GM12874 (cell line): ENCODE results near the gene HS2ST1.

Source experiments
- CTCF ChIP-seq: IDR thresholded peaks from 2 replicates; pipeline ENCODE4 v1.5.1; 2011; ENCODE audit warnings: low read depth, mild to moderate bottlenecking, control low read depth, low read length, moderate library complexity; ENCODE audit not compliant: insufficient read depth

HS2ST1 gene

DNA sequence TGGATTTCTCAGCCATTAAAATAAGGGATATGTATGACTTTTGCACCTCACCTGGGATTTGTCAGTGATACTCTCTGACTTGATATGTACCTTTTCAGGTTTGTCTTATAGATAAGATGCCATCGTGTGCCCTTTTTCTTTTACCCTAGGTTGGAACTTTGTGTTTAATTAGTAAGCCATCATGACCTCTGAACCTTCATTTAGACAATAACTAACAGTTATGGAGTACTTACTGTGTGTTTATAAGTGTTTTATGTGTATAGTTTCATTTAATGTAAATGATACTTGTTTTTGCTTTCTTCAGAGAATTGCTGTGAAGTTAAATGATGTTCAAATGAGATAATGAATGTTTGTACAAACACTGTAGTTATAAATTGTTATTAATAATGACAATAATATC, 14.4 kb downstream of the HS2ST1 start:
- no peak for TF ChIP-seq CTCF

DNA sequence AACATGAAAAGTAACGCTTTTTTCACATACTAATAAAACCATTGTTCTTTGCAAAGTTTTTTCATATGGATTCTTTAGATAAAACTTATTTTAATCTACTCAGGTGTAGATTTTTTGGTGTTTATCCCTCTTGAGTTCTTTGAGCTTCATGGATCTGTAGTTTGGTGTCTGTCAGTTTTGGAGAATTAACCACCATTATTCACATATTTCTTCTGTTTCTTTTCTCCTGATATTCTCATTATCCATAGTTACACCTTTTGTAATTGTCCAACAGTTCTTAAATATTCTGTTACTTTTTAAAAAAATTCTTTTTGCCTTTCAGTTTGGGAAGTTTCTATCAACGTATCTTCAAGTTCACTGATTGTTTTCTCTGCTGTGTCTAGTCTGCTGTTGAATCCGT, 18.6 kb downstream of the HS2ST1 start:
- no peak for TF ChIP-seq CTCF

DNA sequence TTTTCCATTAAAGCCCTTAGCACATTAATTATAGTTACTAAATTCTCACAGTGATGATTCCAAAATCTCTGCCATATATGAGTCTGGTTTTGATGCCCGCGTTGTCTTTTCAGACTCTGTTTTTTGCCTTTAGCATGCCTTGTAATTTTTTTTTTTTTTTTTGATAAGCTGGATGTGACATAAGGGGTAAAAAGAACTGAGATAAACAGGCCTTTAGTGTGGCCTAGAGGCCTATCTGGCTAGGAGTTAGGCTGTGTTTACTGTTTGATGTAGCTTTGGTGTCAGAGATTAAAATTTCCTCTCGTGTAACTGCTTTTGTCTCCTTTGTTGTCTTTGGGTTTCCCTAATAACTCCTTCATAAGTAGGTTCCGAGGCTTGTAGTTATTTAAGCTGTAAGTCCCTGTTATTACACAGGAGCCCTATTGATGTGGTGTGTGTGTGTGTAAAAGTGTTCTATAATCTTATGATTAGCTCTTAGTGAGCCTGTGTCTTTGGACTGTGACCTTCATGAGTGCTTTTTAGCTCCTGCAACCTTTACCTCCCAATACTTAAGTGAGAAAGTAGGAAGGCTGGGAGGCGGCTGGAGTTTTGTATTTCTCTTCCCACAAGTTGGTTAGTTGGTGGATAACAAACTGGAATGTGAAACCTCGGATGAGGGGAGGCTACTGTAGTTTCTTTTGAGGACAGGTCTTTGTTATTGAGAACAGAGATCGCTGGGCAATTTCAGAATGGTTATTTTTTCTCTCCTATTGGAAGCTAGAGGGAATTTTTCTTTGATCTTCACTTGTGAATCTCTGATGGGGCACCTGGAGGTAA, 19.3 kb downstream of the HS2ST1 start:
- TF ChIP-seq CTCF, result no peak

DNA sequence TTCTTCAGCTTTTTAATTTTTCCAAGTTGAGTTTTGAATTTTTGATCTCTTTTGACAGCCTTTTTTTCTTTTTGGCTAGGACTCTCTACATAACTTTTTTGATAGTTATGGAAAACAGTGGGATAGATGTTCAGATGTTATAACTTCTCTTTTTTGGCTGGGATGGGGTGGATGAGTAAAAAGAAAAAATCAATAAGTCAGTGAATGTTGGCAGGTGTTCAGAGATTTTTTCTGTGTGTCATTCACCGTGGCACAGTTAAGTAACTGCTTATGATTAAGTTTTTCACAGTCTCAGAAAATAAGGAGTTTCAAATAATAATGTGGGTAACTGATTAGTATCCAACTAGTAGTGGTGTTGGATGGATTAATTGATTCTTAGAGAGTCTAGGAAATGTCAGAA, 24.0 kb downstream of the HS2ST1 start:
- TF ChIP-seq CTCF, result no peak

- TF ChIP-seq CTCF, result no peak
Measured at GRCh38 chr1:86938855-86939254, 24.4 kb downstream of the HS2ST1 start.

- no peak for TF ChIP-seq CTCF
Measured at GRCh38 chr1:86939406-86939805, 25.0 kb downstream of the HS2ST1 start.

- TF ChIP-seq CTCF, result no peak
Measured at GRCh38 chr1:86940599-86940998, 26.2 kb downstream of the HS2ST1 start.

GRCh38 chr1:86942042-86942441, 27.6 kb downstream of the HS2ST1 start:
- TF ChIP-seq CTCF, result no peak
